Measurements from ENCODE around the gene NBAS. TPM values are rescaled to one million over a fixed set of nuclear protein-coding genes. Genes with fewer than 3 reads are reported as not detected.

The NBAS gene
- total and polyA plus RNA-seq, 2 donors, result 26.0 to 118 TPM

- Histone ChIP-seq H3K36me3 (ENCODE audit: insufficient read depth) (no peaks in the 10 kb centered on the region), H3K4me3 (ENCODE audit: low read depth, low read length) (no peak overlapping the region), H3K4me1 (ENCODE audit: insufficient read depth) (no peaks in the 10 kb centered on the region), H3K27ac (ENCODE audit: low read depth) (no peak overlapping the region)
- no peak for DNase-seq (ENCODE audit: extremely low spot score)
- WGBS, result 43% methylated on average over 2 of the region's 2 CpGs
Measured at GRCh38 chr2:15307526-15307925, 253.6 kb downstream of the NBAS start.

DNA sequence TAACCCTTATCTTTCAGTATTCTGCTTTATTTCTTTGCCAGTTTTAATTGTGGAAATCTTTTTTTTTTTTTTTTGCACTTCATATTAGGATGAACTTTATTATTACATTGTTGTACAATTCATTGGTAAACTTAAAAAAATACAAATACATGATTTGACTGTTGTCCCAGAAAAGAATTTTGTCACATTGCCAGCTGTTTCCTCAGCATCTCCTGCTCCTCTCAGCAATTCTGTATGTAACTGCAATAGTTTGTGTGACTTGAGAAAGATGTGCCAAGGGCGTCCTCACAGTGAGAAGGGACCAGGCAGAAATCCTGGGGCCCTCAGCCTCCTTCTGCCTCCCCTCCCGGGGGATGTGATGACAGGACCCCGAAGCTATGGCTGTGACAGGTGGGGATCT lies 254.4 kb downstream of the NBAS start:
- Histone ChIP-seq H3K4me3 (ENCODE audit: low read depth, low read length) (no peak overlapping the region), H3K4me1 (ENCODE audit: insufficient read depth) (no peaks in the 10 kb centered on the region), H3K27ac (ENCODE audit: low read depth) (no peak overlapping the region), H3K36me3 (ENCODE audit: insufficient read depth) (no peaks in the 10 kb centered on the region)
- WGBS, result 87% methylated on average over 3 of the region's 3 CpGs
- no peak for DNase-seq (ENCODE audit: extremely low spot score)

- Histone ChIP-seq H3K4me1 (ENCODE audit: insufficient read depth) (no peaks in the 10 kb centered on the region), H3K36me3 (ENCODE audit: insufficient read depth) (no peaks in the 10 kb centered on the region), H3K4me3 (ENCODE audit: low read depth, low read length) (no peak overlapping the region), H3K27ac (ENCODE audit: low read depth) (no peak overlapping the region)
- 89% methylated on average over 2 of the region's 2 CpGs for WGBS
- no peak for DNase-seq (ENCODE audit: extremely low spot score)
Measured at GRCh38 chr2:15303874-15304273, 257.3 kb downstream of the NBAS start.

DNA sequence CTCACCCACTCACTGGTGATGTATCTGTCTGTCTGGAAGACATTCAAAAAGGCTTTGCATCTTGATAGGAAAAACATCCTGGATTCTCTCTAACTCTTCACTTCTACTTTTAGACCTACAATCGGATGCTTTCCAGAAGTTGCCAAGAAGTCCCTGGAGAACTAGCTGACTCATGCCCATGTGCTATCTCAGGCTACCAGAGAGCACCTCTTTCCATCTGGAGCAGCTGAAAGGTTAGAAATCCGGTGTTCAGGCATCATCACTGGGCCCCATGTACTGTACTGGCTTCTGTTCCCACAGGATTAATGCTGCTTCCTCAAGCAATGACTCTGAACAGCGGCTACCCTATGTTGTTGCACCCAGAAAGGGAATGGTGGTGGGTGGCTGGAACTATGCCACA lies 259.0 kb downstream of the NBAS start:
- no peak for DNase-seq (ENCODE audit: extremely low spot score)
- Histone ChIP-seq H3K4me3 (ENCODE audit: low read depth, low read length) (no peak overlapping the region), H3K27ac (ENCODE audit: low read depth) (no peak overlapping the region), H3K4me1 (ENCODE audit: insufficient read depth) (no peaks in the 10 kb centered on the region), H3K36me3 (ENCODE audit: insufficient read depth) (no peaks in the 10 kb centered on the region)
- WGBS, result 77% methylated on average over 3 of the region's 3 CpGs

- no peak overlapping the region for H3K4me3 ChIP-seq (ENCODE audit: low read depth, low read length)
- no peaks in the 10 kb centered on the region for H3K36me3 ChIP-seq (ENCODE audit: insufficient read depth)
- no peak for DNase-seq (ENCODE audit: extremely low spot score)
- H3K4me1 ChIP-seq (ENCODE audit: insufficient read depth), result no peaks in the 10 kb centered on the region
- 77% methylated on average over 11 of the region's 11 CpGs for WGBS
- no peak overlapping the region for H3K27ac ChIP-seq (ENCODE audit: low read depth)
Measured at GRCh38 chr2:15300624-15301573, 260.2 kb downstream of the NBAS start.

GRCh38 chr2:15299904-15300520 lies 261.1 kb downstream of the NBAS start:
- WGBS, result 94% methylated on average over 4 of the region's 4 CpGs
- H3K36me3 ChIP-seq (ENCODE audit: insufficient read depth), result no peaks in the 10 kb centered on the region
- DNase-seq (ENCODE audit: extremely low spot score), result no peak

DNA sequence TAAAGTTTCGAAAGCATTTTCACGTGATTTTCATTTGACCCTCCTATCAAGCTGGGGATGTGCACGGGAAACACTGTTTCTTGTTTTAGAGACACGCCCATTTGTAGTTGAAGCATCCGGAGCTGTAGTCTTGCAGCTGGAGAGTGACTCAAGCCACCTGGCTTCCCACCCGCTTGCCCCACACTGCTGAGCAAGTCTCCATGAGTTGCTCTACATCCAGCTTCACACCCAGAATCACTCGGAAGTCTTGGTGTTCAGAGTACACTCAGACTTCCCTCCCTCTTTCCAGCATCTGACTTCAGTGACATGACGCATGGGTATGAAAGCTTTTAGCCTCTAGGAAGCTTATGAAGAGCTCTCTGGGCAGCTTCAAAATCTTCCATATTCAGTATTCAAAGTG lies 262.4 kb downstream of the NBAS start:
- 59% methylated on average over 8 of the region's 8 CpGs for WGBS
- no peak overlapping the region for H3K4me3 ChIP-seq (ENCODE audit: low read depth, low read length)
- no peaks in the 10 kb centered on the region for H3K36me3 ChIP-seq (ENCODE audit: insufficient read depth)
- no peaks in the 10 kb centered on the region for H3K4me1 ChIP-seq (ENCODE audit: insufficient read depth)
- DNase-seq (ENCODE audit: extremely low spot score), result no peak
- H3K27ac ChIP-seq (ENCODE audit: low read depth), result no peak overlapping the region

More at GRCh38 chr2:15299904-15300520, 261.1 kb downstream of the NBAS start:
- Histone ChIP-seq H3K4me1 (ENCODE audit: insufficient read depth) (no peaks in the 10 kb centered on the region), H3K4me3 (ENCODE audit: low read depth, low read length) (no peak overlapping the region), H3K27ac (ENCODE audit: low read depth) (no peak overlapping the region)

- Histone ChIP-seq H3K36me3 (ENCODE audit: insufficient read depth) (peaks cover 1% of the 10 kb centered on the region), H3K27ac (ENCODE audit: low read depth) (no peak overlapping the region), H3K4me3 (ENCODE audit: low read depth, low read length) (no peak overlapping the region), H3K4me1 (ENCODE audit: insufficient read depth) (no peaks in the 10 kb centered on the region)
- WGBS, result 90% methylated on average over 3 of the region's 3 CpGs
- no peak for DNase-seq (ENCODE audit: extremely low spot score)
Measured at GRCh38 chr2:15293262-15293937, 267.7 kb downstream of the NBAS start.

- H3K36me3 ChIP-seq (ENCODE audit: insufficient read depth), result peaks cover 1% of the 10 kb centered on the region
- DNase-seq (ENCODE audit: extremely low spot score), result no peak
- H3K27ac ChIP-seq (ENCODE audit: low read depth), result no peak overlapping the region
- H3K4me1 ChIP-seq (ENCODE audit: insufficient read depth), result no peaks in the 10 kb centered on the region
- 96% methylated on average over 26 of the region's 26 CpGs for WGBS
- H3K4me3 ChIP-seq (ENCODE audit: low read depth, low read length), result no peak overlapping the region
Measured at GRCh38 chr2:15287447-15288184, 273.5 kb downstream of the NBAS start.

DNA sequence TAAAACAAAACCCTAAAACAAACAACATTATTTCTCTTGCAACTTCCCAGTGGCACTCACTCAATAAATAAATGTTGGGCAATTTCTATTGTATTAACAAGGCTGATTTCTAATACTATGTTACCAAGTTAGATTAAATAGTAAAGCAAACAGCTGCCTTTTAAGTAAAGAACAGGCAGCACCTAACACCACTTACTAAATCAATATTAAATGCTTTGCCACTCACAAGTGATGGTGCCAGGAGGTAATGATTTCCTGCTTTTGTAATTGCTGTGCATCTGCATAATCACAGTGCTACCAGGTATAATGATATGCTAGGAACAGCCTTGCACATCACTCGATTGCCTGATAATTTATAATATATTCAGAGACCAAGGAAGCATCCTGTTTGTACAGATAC lies 276.5 kb downstream of the NBAS start:
- Histone ChIP-seq H3K27ac (ENCODE audit: low read depth) (no peak overlapping the region), H3K4me3 (ENCODE audit: low read depth, low read length) (no peak overlapping the region), H3K4me1 (ENCODE audit: insufficient read depth) (no peaks in the 10 kb centered on the region), H3K36me3 (ENCODE audit: insufficient read depth) (no peaks in the 10 kb centered on the region)
- no peak for DNase-seq (ENCODE audit: extremely low spot score)
- WGBS, result 99% methylated on average over 1 of the region's 1 CpG

- DNase-seq (ENCODE audit: extremely low spot score), result no peak
- peaks cover 1% of the 10 kb centered on the region for H3K36me3 ChIP-seq (ENCODE audit: insufficient read depth)
- H3K27ac ChIP-seq (ENCODE audit: low read depth), result no peak overlapping the region
- H3K4me3 ChIP-seq (ENCODE audit: low read depth, low read length), result no peak overlapping the region
- H3K4me1 ChIP-seq (ENCODE audit: insufficient read depth), result no peaks in the 10 kb centered on the region
- WGBS, result 71% methylated on average over 2 of the region's 2 CpGs
Measured at GRCh38 chr2:15281681-15282080, 279.5 kb downstream of the NBAS start.

DNA sequence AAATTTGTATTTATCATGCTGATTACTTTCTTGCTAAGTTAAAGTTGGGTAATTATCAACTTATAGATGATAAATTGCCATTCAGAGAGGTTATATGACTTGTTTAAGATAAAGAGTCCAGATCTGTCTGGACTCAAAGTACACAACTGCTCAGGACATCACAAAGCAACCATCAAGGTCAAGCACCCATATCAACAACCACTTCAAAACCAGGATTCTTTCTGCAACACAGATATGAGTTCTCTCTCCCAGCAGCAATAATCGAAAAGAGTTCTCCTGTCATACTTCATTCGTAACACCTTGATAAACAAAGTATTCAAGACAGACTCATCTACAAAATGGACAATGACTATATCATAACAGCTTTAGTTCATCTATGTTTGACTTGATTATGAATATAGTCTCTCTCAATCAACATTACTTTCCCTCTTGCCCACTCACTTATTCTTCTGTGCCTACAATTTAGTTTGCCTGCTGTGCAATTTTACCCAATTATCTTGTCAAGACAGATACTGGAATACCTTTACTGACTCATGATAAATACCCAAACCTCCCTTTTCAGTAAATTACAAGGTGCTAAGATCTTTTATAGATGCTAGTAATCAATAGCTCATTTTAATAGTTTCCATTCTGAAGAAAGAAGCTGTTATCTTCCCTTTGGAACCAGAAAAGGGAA lies 281.8 kb downstream of the NBAS start:
- Histone ChIP-seq H3K36me3 (ENCODE audit: insufficient read depth) (peaks cover 3% of the 10 kb centered on the region), H3K27ac (ENCODE audit: low read depth) (no peak overlapping the region), H3K4me3 (ENCODE audit: low read depth, low read length) (no peak overlapping the region), H3K4me1 (ENCODE audit: insufficient read depth) (no peaks in the 10 kb centered on the region)
- 89% methylated on average over 2 of the region's 2 CpGs for WGBS
- no peak for DNase-seq (ENCODE audit: extremely low spot score)

DNA sequence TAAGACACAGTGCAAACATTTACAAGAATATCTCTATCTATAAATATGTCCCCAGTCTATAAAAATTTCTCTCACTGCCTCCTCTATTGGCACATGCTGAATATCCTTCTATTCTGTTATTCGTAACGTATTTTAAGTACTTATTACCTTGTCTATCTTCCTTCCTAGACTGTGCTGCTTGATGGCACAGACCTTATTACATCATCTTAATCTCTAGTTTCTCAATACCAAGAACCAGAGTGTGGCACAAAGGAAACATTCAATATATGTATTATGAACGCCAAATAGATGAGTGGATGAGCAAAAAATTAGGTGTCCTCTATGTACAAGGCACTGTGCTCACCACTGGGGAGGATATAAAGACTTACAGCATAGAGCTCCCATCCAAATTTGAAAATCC lies 282.8 kb downstream of the NBAS start:
- Histone ChIP-seq H3K4me3 (ENCODE audit: low read depth, low read length) (no peak overlapping the region), H3K36me3 (ENCODE audit: insufficient read depth) (peaks cover 3% of the 10 kb centered on the region), H3K27ac (ENCODE audit: low read depth) (no peak overlapping the region), H3K4me1 (ENCODE audit: insufficient read depth) (no peaks in the 10 kb centered on the region)
- 59% methylated on average over 3 of the region's 3 CpGs for WGBS
- no peak for DNase-seq (ENCODE audit: extremely low spot score)

Data from urinary bladder (tissue), 4 donors.